ENCODE measurements around the gene ANKZF1.
A peak's percentile ranks its signal among the peaks of the same experiment; 100 is the strongest.

Gene ANKZF1

GRCh38 chr2:219207884-219208740 lies 21.5 kb upstream of the ANKZF1 start:
- peak; percentile 39 for DNase-seq (ENCODE audit: low spot score)

GRCh38 chr2:219209236-219210195 lies 20.1 kb upstream of the ANKZF1 start:
- DNase-seq (ENCODE audit: low spot score) = no peak

- DNase-seq (ENCODE audit: low spot score) = no peak
These were observed 19.3 kb upstream of the ANKZF1 start for GRCh38 chr2:219210196-219210885.

- no peak for DNase-seq (ENCODE audit: low spot score)
These were observed 18.7 kb upstream of the ANKZF1 start for GRCh38 chr2:219210886-219211362.

GRCh38 chr2:219213026-219213415 lies 16.6 kb upstream of the ANKZF1 start:
- DNase-seq (ENCODE audit: low spot score) = no peak

GRCh38 chr2:219213486-219214071 lies 16.0 kb upstream of the ANKZF1 start:
- DNase-seq (ENCODE audit: low spot score) = no peak

- DNase-seq (ENCODE audit: low spot score) = no peak
These were observed 15.5 kb upstream of the ANKZF1 start for GRCh38 chr2:219214141-219214540.

GRCh38 chr2:219214786-219215185 lies 14.8 kb upstream of the ANKZF1 start:
- DNase-seq (ENCODE audit: low spot score) = no peak

- DNase-seq (ENCODE audit: low spot score) = no peak
These were observed 13.6 kb upstream of the ANKZF1 start for GRCh38 chr2:219215871-219216534.

GRCh38 chr2:219216535-219216915 lies 13.1 kb upstream of the ANKZF1 start:
- no peak for DNase-seq (ENCODE audit: low spot score)

GRCh38 chr2:219218217-219218731 lies 11.3 kb upstream of the ANKZF1 start:
- peak; percentile 82 for DNase-seq (ENCODE audit: low spot score)

- peak; percentile 91 for DNase-seq (ENCODE audit: low spot score)
These were observed 10.6 kb upstream of the ANKZF1 start, which contains the start of gene ABCB6 for GRCh38 chr2:219218732-219219701. Gene ABCB6 (minus strand): TSS chr2:219218958. CDS start chr2:219218673, 285 bp downstream.

GRCh38 chr2:219219784-219220532 lies 9.6 kb upstream of the ANKZF1 start:
- DNase-seq (ENCODE audit: low spot score) = no peak

- DNase-seq (ENCODE audit: low spot score) = no peak
These were observed 8.8 kb upstream of the ANKZF1 start for GRCh38 chr2:219220652-219221402.

GRCh38 chr2:219221957-219222518 lies 7.6 kb upstream of the ANKZF1 start:
- no peak for DNase-seq (ENCODE audit: low spot score)

GRCh38 chr2:219223831-219224610 lies 5.6 kb upstream of the ANKZF1 start:
- DNase-seq (ENCODE audit: low spot score) = no peak

- no peak for DNase-seq (ENCODE audit: low spot score)
These were observed 4.3 kb upstream of the ANKZF1 start for GRCh38 chr2:219225350-219225749.

Data from RKO (cell line).